Ascending aorta (tissue), 2 donors: ENCODE data around the gene LHPP. TPM values are rescaled to one million over a fixed set of nuclear protein-coding genes. Genes with fewer than 3 reads are reported as not detected.

ENCODE experiments used
- DNase-seq, 2 donors: peaks; one replicate each; pipeline ENCODE4 v3.0.0-alpha.2; 2019; ENCODE audit warnings: low spot score in 2 of 2
- H3K27ac ChIP-seq, 2 donors: fragments of 200-600 bp; sonication (generic); one replicate each; pipeline ENCODE4 v1.5.1; 2016 to 2017; ENCODE audit warnings: mild to moderate bottlenecking in 1 of 2
- H3K27me3 ChIP-seq: fragments of 200-600 bp; sonication (generic); one replicate; pipeline ENCODE4 v1.5.1; 2017
- H3K36me3 ChIP-seq, 2 donors: fragments of 200-600 bp; sonication (generic); one replicate each; pipeline ENCODE4 v1.5.1; 2016
- H3K4me1 ChIP-seq, 2 donors: fragments of 200-600 bp; sonication (generic); one replicate each; pipeline ENCODE4 v1.5.1; 2016 to 2017; ENCODE audit warnings: mild to moderate bottlenecking in 1 of 2
- H3K4me3 ChIP-seq, 2 donors: fragments of 200-600 bp; sonication (generic); one replicate each; pipeline ENCODE4 v1.5.1; 2016 to 2017; ENCODE audit warnings: mild to moderate bottlenecking in 1 of 2
- H3K9me3 ChIP-seq, 2 donors: fragments of 200-600 bp; sonication (generic); one replicate each; pipeline ENCODE4 v1.5.1; 2016
- intact Hi-C: fragments of 100-400 bp; cut with DNase I; formaldehyde crosslinking; loops from one replicate; pipeline ENCODE4 v1.15.1; 2023
- total RNA-seq: library from RNA; depleted of rRNA; stranded (reverse); fragments of >200 nt; gene quantifications from one replicate; pipeline ENCODE4 v1.1.0, GENCODE V29; 2016
- TF ChIP-seq, protein P1 (sequence below), 3 experiments: fragments of 200-600 bp in 2 of 3; fragments of 450-650 bp in 1 of 3; sonication (generic) in 2 of 3; IDR thresholded peaks; one replicate each; pipeline ENCODE4 v1.5.1; 2016 to 2019; ENCODE audit warnings: antibody characterized with exemption in 3 of 3, mild to moderate bottlenecking in 1 of 3, moderate library complexity in 1 of 3

Gene LHPP, protein sequence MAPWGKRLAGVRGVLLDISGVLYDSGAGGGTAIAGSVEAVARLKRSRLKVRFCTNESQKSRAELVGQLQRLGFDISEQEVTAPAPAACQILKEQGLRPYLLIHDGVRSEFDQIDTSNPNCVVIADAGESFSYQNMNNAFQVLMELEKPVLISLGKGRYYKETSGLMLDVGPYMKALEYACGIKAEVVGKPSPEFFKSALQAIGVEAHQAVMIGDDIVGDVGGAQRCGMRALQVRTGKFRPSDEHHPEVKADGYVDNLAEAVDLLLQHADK
- total RNA-seq, result 5.1 TPM

DNA sequence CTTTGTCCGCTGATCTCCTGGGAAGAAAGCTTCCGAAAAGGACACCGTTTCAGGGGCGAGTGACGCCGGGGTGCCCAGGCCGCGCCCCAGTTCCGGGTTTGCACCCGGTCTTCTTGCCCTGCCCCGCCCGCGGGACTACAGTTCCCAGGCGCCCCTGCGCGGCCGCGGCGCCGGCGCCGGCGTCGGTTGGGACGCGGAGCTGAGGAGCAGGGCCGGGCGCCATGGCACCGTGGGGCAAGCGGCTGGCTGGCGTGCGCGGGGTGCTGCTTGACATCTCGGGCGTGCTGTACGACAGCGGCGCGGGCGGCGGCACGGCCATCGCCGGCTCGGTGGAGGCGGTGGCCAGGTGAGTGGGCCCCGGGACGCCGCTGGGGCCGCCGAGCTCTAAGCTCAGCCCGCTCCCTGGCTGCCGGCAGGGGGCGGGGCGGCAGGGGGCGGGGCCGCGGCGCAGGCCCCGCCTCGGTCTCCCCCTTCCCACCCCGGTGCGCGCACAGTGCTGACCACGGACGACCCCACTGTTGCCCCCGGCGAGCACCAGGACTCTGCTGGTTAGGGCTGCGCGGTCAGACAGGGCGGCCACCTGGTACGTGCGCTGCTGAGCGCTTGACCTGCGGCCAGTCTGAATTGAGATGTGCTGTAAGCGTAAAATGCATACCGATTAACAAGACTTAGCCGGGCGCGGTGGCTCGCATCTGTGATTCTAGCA is at the start of gene LHPP:
TSS of gene LHPP (plus strand) at position 182 of the 706 bp plus-strand sequence. CDS start at position 222, 40 bp downstream.
- no peaks in the 10 kb centered on the region for H3K9me3 ChIP-seq
- no peaks in the 10 kb centered on the region for H3K4me1 ChIP-seq
- DNase-seq, result peak; percentile 24 to 91
- no peaks in the 10 kb centered on the region for H3K36me3 ChIP-seq
- intact Hi-C loops, result loop anchor here (2.0 kb wide), 1 partner anchor 43 kb away; the partner anchor contains the start of gene OAT
- peak within 1 kb of the TSS; percentile 64 to 93 for H3K27ac ChIP-seq
- H3K27me3 ChIP-seq, result no peaks in the 10 kb centered on the region
- TF ChIP-seq, protein P1, sequence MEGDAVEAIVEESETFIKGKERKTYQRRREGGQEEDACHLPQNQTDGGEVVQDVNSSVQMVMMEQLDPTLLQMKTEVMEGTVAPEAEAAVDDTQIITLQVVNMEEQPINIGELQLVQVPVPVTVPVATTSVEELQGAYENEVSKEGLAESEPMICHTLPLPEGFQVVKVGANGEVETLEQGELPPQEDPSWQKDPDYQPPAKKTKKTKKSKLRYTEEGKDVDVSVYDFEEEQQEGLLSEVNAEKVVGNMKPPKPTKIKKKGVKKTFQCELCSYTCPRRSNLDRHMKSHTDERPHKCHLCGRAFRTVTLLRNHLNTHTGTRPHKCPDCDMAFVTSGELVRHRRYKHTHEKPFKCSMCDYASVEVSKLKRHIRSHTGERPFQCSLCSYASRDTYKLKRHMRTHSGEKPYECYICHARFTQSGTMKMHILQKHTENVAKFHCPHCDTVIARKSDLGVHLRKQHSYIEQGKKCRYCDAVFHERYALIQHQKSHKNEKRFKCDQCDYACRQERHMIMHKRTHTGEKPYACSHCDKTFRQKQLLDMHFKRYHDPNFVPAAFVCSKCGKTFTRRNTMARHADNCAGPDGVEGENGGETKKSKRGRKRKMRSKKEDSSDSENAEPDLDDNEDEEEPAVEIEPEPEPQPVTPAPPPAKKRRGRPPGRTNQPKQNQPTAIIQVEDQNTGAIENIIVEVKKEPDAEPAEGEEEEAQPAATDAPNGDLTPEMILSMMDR (IDR thresholded peaks at IDR 0.05), result peak; percentile 22 to 54 (median 41)
- peak within 1 kb of the TSS; percentile 78 to 96 for H3K4me3 ChIP-seq

DNA sequence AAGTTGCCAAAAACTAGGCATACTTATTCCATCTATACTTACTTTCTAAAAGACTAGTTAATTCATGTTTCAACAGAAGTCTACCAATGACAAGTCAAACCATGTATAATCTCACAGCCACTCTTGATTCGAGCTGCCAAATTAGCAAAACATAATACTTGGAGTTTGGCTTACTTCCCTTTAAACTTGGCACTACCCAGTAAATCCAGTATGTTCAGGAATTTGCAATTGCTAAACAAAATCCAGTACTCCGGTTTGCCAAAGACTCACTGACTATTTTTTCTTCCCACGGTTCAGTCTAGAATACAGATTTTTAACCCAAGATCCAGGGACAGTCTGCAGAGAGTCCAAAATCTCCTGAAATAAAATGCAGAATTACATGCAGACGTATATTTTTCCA is 47.5 kb upstream of the LHPP start:
- no peak for DNase-seq
- Histone ChIP-seq H3K9me3 (no peaks in the 10 kb centered on the region), H3K27ac (peak overlapping the region; percentile 20 to 44), H3K27me3 (no peaks in the 10 kb centered on the region), H3K36me3 (peaks cover 10 to 26% of the 10 kb centered on the region in 2 donors), H3K4me3 (peak overlapping the region in 1 of 2 donors; percentile 13), H3K4me1 (peaks cover 4 to 37% of the 10 kb centered on the region in 2 donors)
- intact Hi-C loops, result loop anchor here (10.0 kb wide), 3 partner anchors 519 to 1919 kb away; partner anchors contain the start of genes BUB3 and CPXM2
- TF ChIP-seq, protein P1 (IDR thresholded peaks at IDR 0.05), result no peak

DNA sequence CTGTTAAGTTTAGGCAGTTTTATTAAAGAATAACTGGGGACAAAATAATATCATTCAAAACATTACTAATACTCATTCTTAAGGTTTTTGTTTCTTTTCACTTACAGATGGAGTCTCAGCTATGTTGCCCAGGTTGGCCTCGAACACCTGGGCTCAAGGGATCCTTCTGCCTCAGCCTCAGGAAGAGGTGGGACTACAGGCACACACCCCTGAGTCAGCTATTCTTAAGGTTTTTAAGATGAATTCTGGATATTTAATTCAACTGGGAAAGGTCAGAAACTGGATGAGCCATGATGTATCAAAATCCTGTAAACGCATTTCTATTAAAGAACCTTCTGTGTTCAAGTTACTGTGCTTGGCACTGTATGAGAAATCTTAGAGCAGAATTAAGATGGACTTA is 46.4 kb upstream of the LHPP start:
- Histone ChIP-seq H3K4me1 (peaks cover 4 to 33% of the 10 kb centered on the region in 2 donors), H3K27me3 (no peaks in the 10 kb centered on the region), H3K4me3 (peak overlapping the region; percentile 5 to 77), H3K36me3 (peaks cover 8 to 18% of the 10 kb centered on the region in 2 donors), H3K27ac (peak overlapping the region; percentile 51 to 64), H3K9me3 (no peaks in the 10 kb centered on the region)
- intact Hi-C loops, result loop anchor here (5.0 to 10.0 kb wide), 6 partner anchors 327 to 1920 kb away; partner anchors contain the start of genes BUB3, CPXM2 and FAM53B
- DNase-seq, result no peak
- TF ChIP-seq, protein P1 (IDR thresholded peaks at IDR 0.05), result no peak

DNA sequence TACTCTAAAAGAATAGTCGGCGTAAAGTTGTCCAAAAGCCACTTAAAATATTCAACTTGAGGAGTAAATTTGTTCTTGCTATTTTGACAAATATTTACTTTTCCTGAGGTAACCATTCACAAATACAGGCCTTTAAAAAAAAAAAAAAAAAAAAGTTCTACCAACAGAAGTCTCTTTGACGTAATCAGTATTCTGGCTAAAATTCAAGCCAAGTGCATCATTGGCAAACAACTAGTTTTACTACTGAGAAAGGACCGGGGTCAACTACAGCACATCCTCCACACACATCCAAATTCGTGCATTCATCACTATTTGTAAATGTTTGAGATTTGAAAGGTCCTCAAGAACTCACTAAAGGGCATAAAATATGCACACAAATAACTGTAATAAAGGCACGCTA is 44.9 kb upstream of the LHPP start:
- H3K9me3 ChIP-seq, result no peaks in the 10 kb centered on the region
- TF ChIP-seq, protein P1 (IDR thresholded peaks at IDR 0.05), result no peak
- peaks cover 4 to 33% of the 10 kb centered on the region in 2 donors for H3K4me1 ChIP-seq
- H3K27ac ChIP-seq, result peak overlapping the region; percentile 51 to 64
- intact Hi-C loops, result loop anchor here (5.0 to 10.0 kb wide), 6 partner anchors 326 to 1922 kb away; partner anchors contain the start of genes BUB3, CPXM2 and FAM53B
- no peak for DNase-seq
- peaks cover 0 to 7% of the 10 kb centered on the region in 2 donors for H3K36me3 ChIP-seq
- H3K4me3 ChIP-seq, result peak overlapping the region; percentile 77 to 94
- H3K27me3 ChIP-seq, result no peaks in the 10 kb centered on the region

DNA sequence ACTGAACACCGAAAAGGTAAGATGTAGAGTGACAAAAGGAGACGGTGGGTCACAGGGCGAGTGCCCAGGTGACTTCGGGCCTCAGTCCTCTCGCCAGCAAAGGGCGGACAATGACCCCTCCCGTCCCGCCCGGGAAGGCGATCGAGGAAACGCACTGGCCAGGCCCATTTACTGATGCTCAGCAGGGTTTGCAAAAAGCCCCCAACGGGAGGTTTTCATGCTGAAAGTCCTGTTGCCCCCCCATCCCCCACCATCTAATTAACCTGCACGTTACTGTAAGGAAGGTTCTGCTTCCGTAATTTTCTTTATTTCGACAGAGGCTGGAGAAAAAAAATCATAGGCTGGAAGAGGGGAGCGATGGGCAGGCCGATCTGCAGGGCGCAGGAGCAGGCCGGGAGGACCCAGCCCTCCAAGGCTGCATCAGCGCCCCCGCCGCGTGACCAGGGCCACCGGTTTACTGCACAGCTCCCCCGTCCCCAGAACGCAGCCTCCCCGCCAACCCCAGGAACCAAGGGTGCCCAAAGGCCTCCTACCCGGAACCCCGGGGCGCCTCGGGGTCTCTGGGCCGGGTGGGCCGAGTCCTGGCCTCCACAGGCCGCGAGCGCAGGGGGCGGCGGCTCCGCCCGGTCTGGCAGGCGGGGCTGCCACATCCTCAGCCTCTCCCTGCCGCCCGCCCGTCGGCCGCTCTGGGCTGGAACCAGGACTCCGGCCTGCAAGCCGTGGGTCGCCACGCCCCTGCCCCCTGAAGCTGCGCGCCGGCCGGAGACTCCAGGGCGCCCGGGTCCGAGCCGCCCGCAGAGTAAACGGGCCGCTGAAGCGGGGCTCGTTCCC is 43.5 kb upstream of the LHPP start:
- H3K4me1 ChIP-seq, result peaks cover 4 to 33% of the 10 kb centered on the region in 2 donors
- TF ChIP-seq, protein P1 (IDR thresholded peaks at IDR 0.05), result peak in 2 of 3 experiments; percentile 6 to 22
- peak overlapping the region; percentile 95 to 97 for H3K27ac ChIP-seq
- no peaks in the 10 kb centered on the region for H3K36me3 ChIP-seq
- H3K9me3 ChIP-seq, result no peaks in the 10 kb centered on the region
- intact Hi-C loops, result loop anchor here (2.0 to 10.0 kb wide), 8 partner anchors 43 to 1923 kb away; partner anchors contain the start of genes BCCIP, BUB3, CPXM2 and FAM53B
- peak in 1 of 2 donors; percentile 78 for DNase-seq
- H3K4me3 ChIP-seq, result peak overlapping the region; percentile 77 to 94
- H3K27me3 ChIP-seq, result no peaks in the 10 kb centered on the region
